Muscle of leg (tissue), 11 donors: Measurements from ENCODE around the gene ADAMTSL1. TPM values are rescaled to one million over a fixed set of nuclear protein-coding genes. Genes with fewer than 3 reads are reported as not detected.

Experiments
- DNase-seq: peaks from one replicate; pipeline ENCODE4 v3.0.0; 2013
- H3K27ac ChIP-seq: one replicate; pipeline ENCODE4 v1.5.1; 2013; ENCODE audit warnings: mild to moderate bottlenecking, low read length, control low read depth
- H3K27me3 ChIP-seq: one replicate; pipeline ENCODE4 v1.6.1; 2013; ENCODE audit warnings: low read length; ENCODE audit not compliant: control insufficient read depth, insufficient read depth
- H3K36me3 ChIP-seq: one replicate; pipeline ENCODE4 v1.6.1; 2013; ENCODE audit warnings: low read length; ENCODE audit not compliant: control insufficient read depth, insufficient read depth
- H3K4me1 ChIP-seq: one replicate; pipeline ENCODE4 v1.6.1; 2013; ENCODE audit warnings: low read length; ENCODE audit not compliant: control insufficient read depth, insufficient read depth
- H3K4me3 ChIP-seq: one replicate; pipeline ENCODE4 v1.5.1; 2013; ENCODE audit warnings: low read length, control low read depth
- H3K9me3 ChIP-seq: replicated peaks from 2 replicates; pipeline ENCODE4 v1.6.1; 2013; ENCODE audit warnings: low read depth, low read length; ENCODE audit not compliant: control insufficient read depth
- WGBS: methylation state at CpG from one replicate; pipeline ENCODE4 v1.1.5; 2013; ENCODE audit warnings: missing lambda C conversion rate; ENCODE audit not compliant: insufficient coverage; 5-methylcytosine and 5-hydroxymethylcytosine counted together
- polyA plus RNA-seq, 8 donors: library from polyadenylated mRNA; unstranded; fragments of 120-200 nt; gene quantifications; one replicate each; pipeline versions ENCODE4 v1.2.1 to v1.2.3, GENCODE V29; 2013; ENCODE audit warnings: inconsistent platforms in 1 of 8, low replicate concordance in 1 of 8; ENCODE audit not compliant: insufficient read length in 8 of 8, insufficient read depth in 1 of 8
- total RNA-seq: library from RNA; stranded (reverse); fragments of 120-200 nt; gene quantifications from one replicate; pipeline ENCODE4 v1.2.4, GENCODE V29; 2013

Gene ADAMTSL1
- total and polyA plus RNA-seq, 9 donors: 9.9 to 32.9 (median 20.1) TPM

- Histone ChIP-seq H3K4me1 (peaks cover 3% of the 10 kb centered on the region), H3K36me3 (no peaks in the 10 kb centered on the region), H3K27ac (no peak overlapping the region), H3K4me3 (no peak overlapping the region), H3K27me3 (no peaks in the 10 kb centered on the region), H3K9me3 (no peaks in the 10 kb centered on the region)
- 17% methylated on average over 1 of the region's 3 CpGs for WGBS
- peak; percentile 47 for DNase-seq
Measured at GRCh38 chr9:18520416-18521047, 46.6 kb downstream of the ADAMTSL1 start.

- Histone ChIP-seq H3K27ac (no peak overlapping the region), H3K9me3 (peaks cover 2% of the 10 kb centered on the region), H3K4me1 (no peaks in the 10 kb centered on the region), H3K36me3 (no peaks in the 10 kb centered on the region), H3K27me3 (no peaks in the 10 kb centered on the region), H3K4me3 (no peak overlapping the region)
- no peak for DNase-seq
- 92% methylated on average over 2 of the region's 3 CpGs for WGBS
Measured at GRCh38 chr9:18526685-18527084, 52.7 kb downstream of the ADAMTSL1 start.

- Histone ChIP-seq H3K36me3 (peaks cover 2% of the 10 kb centered on the region), H3K9me3 (peaks cover 17% of the 10 kb centered on the region), H3K27ac (no peak overlapping the region), H3K27me3 (no peaks in the 10 kb centered on the region), H3K4me1 (no peaks in the 10 kb centered on the region), H3K4me3 (no peak overlapping the region)
- DNase-seq: no peak
- WGBS: 77% methylated on average over 3 of the region's 7 CpGs
Measured at GRCh38 chr9:18531136-18532065, 57.4 kb downstream of the ADAMTSL1 start.

- 88% methylated on average over 2 of the region's 2 CpGs for WGBS
- peaks cover 2% of the 10 kb centered on the region for H3K36me3 ChIP-seq
- H3K27me3 ChIP-seq: no peaks in the 10 kb centered on the region
- H3K27ac ChIP-seq: no peak overlapping the region
- DNase-seq: no peak
- H3K4me1 ChIP-seq: no peaks in the 10 kb centered on the region
- H3K4me3 ChIP-seq: no peak overlapping the region
- peaks cover 15% of the 10 kb centered on the region for H3K9me3 ChIP-seq
Measured at GRCh38 chr9:18534611-18535010, 60.7 kb downstream of the ADAMTSL1 start.

- no peak overlapping the region for H3K27ac ChIP-seq
- H3K36me3 ChIP-seq: peaks cover 2% of the 10 kb centered on the region
- H3K4me3 ChIP-seq: no peak overlapping the region
- no peak for DNase-seq
- no peaks in the 10 kb centered on the region for H3K4me1 ChIP-seq
- H3K27me3 ChIP-seq: no peaks in the 10 kb centered on the region
- H3K9me3 ChIP-seq: peaks cover 15% of the 10 kb centered on the region
Measured at GRCh38 chr9:18536554-18536953, 62.6 kb downstream of the ADAMTSL1 start.

- H3K27me3 ChIP-seq: no peaks in the 10 kb centered on the region
- H3K4me1 ChIP-seq: peaks cover 3% of the 10 kb centered on the region
- no peak overlapping the region for H3K4me3 ChIP-seq
- no peak overlapping the region for H3K27ac ChIP-seq
- DNase-seq: no peak
- H3K9me3 ChIP-seq: peaks cover 15% of the 10 kb centered on the region
- peaks cover 2% of the 10 kb centered on the region for H3K36me3 ChIP-seq
- 96% methylated on average over 3 of the region's 5 CpGs for WGBS
Measured at GRCh38 chr9:18539203-18539693, 65.3 kb downstream of the ADAMTSL1 start.

GRCh38 chr9:18542837-18543405 is 69.0 kb downstream of the ADAMTSL1 start:
- H3K4me1 ChIP-seq: peaks cover 3% of the 10 kb centered on the region
- DNase-seq: no peak
- H3K27ac ChIP-seq: no peak overlapping the region
- WGBS: no CpG with 5 or more reads among the region's 2 CpGs
- no peaks in the 10 kb centered on the region for H3K9me3 ChIP-seq
- no peak overlapping the region for H3K4me3 ChIP-seq
- H3K27me3 ChIP-seq: no peaks in the 10 kb centered on the region
- H3K36me3 ChIP-seq: no peaks in the 10 kb centered on the region

- no peak overlapping the region for H3K4me3 ChIP-seq
- peak; percentile 62 for DNase-seq
- peaks cover 3% of the 10 kb centered on the region for H3K4me1 ChIP-seq
- WGBS: 29% methylated on average over 1 of the region's 5 CpGs
- no peaks in the 10 kb centered on the region for H3K36me3 ChIP-seq
- H3K9me3 ChIP-seq: no peaks in the 10 kb centered on the region
- H3K27ac ChIP-seq: no peak overlapping the region
- H3K27me3 ChIP-seq: no peaks in the 10 kb centered on the region
Measured at GRCh38 chr9:18543406-18544192, 69.6 kb downstream of the ADAMTSL1 start.

GRCh38 chr9:18544456-18544855 is 70.5 kb downstream of the ADAMTSL1 start:
- DNase-seq: no peak
- peaks cover 3% of the 10 kb centered on the region for H3K4me1 ChIP-seq
- H3K4me3 ChIP-seq: no peak overlapping the region
- H3K27ac ChIP-seq: no peak overlapping the region
- no CpG with 5 or more reads among the region's 3 CpGs for WGBS
- H3K9me3 ChIP-seq: no peaks in the 10 kb centered on the region
- H3K36me3 ChIP-seq: no peaks in the 10 kb centered on the region
- no peaks in the 10 kb centered on the region for H3K27me3 ChIP-seq
